Heart right ventricle (tissue), 16 donors: Measurements from ENCODE around the gene CELF3. TPM values are rescaled to one million over a fixed set of nuclear protein-coding genes. Genes with fewer than 3 reads are reported as not detected.

ENCODE experiments used
- ATAC-seq, 8 donors: fragments of 200-7000 bp; cut with Tn5 transposase; one replicate each; pipeline ENCODE4 v1.9.1; 2020; ENCODE audit warnings: mild to moderate bottlenecking in 8 of 8, moderate library complexity in 8 of 8, moderate number of reproducible peaks in 1 of 8
- DNase-seq, 2 donors: peaks; one replicate each; pipeline ENCODE4 v3.0.0-alpha.2; 2020
- H3K27ac ChIP-seq, 10 donors: fragments of 200-600 bp; sonication (generic) in 2 of 10; one replicate each; pipeline versions ENCODE4 v1.5.0 to v1.8.0; 2020 to 2022; ENCODE audit warnings: mild to moderate bottlenecking in 3 of 10
- H3K27me3 ChIP-seq, 7 donors: fragments of 200-600 bp; one replicate each; pipeline ENCODE4 v1.8.0; 2021 to 2022; ENCODE audit warnings: mild to moderate bottlenecking in 2 of 7
- H3K36me3 ChIP-seq, 9 donors: fragments of 200-600 bp; sonication (generic) in 1 of 9; one replicate each; pipeline versions ENCODE4 v1.5.0 to v1.8.0; 2020 to 2022; ENCODE audit warnings: mild to moderate bottlenecking in 2 of 9
- H3K4me1 ChIP-seq, 9 donors: fragments of 200-600 bp; sonication (generic) in 1 of 9; one replicate each; pipeline versions ENCODE4 v1.5.0 to v1.8.0; 2020 to 2022; ENCODE audit warnings: mild to moderate bottlenecking in 4 of 9
- H3K4me3 ChIP-seq, 10 donors: fragments of 200-600 bp; sonication (generic) in 2 of 10; one replicate each; pipeline versions ENCODE4 v1.5.0 to v1.8.0; 2020 to 2022; ENCODE audit warnings: mild to moderate bottlenecking in 7 of 10, moderate library complexity in 2 of 10
- H3K9me3 ChIP-seq, 11 donors: fragments of 200-600 bp in 10 of 11; sonication (generic) in 2 of 11; one replicate each; pipeline versions ENCODE4 v1.5.0 to v1.8.0; 2013 to 2022; ENCODE audit warnings: mild to moderate bottlenecking in 2 of 11, control low read depth in 1 of 11, moderate library complexity in 1 of 11
- WGBS, 2 donors: extraction: QIAGEN DNeasy Blood & Tissue Kit; methylation state at CpG; one replicate each; pipeline ENCODE4 v1.1.7; 2013; ENCODE audit warnings: inconsistent platforms in 1 of 2; 5-methylcytosine and 5-hydroxymethylcytosine counted together
- intact Hi-C, 10 donors: fragments of 100-400 bp; cut with DNase I; formaldehyde crosslinking; loops; one replicate each; pipeline versions ENCODE4 v1.11.1 to v1.14.2; 2022
- polyA plus RNA-seq, 2 donors: library from polyadenylated mRNA; stranded (reverse); fragments of 200-250 nt; gene quantifications; one replicate each; pipeline ENCODE4 v1.2.3, GENCODE V29; 2013
- total RNA-seq, 10 donors: library from RNA; stranded (reverse); fragmentation: NEBNext Ultra II Directional in 3 of 10; extraction: Animal tissue kit (Norgen Biotek cat#: 25700) in 3 of 10; gene quantifications; one replicate each; pipeline versions ENCODE4 v1.2.1 to v1.2.4, GENCODE V29; 2021 to 2023
- TF ChIP-seq, protein P1 (sequence below), 9 donors: fragments of 200-600 bp; sonication (generic) in 2 of 9; IDR thresholded peaks; one replicate each; pipeline versions ENCODE4 v1.5.0 to v1.8.0; 2021 to 2022; ENCODE audit warnings: antibody characterized with exemption in 9 of 9, mild to moderate bottlenecking in 5 of 9, moderate library complexity in 1 of 9
- donor health status: Arrhythmogenic right ventricular cardiomyopathy.
- donor health status: ischemic (EF 13 %, LVEDD 7.1; RV severe dilation, severe dysfunction).
- donor health status: healthy with polysubstance abuse.
- donor health status: DM: no; HTN: yes; CAD: no.
- donor health status: DM: no; HTN: no; CAD: no.
- donor health status: ischemic (EF 25% LVEDD 6.9; RV normal size, moderate dysfunction).
- donor health status: ischemic (EF 25% LVEDD 5.7; RV mildly dilated, moderate dysfunction).
- donor health status: healthy.
- donor health status: DM: yes; HTN: yes; CAD: no.
- donor health status: Ischemic cardiomyopathy.
- donor health status: ischemic (EF 35%, LVEDD 5.7; RV mildly dilated, moderate dysfunction).
- donor health status: nonischemic (EF 11% LVEDD 7.7; RV severe dilation, severe dysfunction).
- donor health status: DM: yes; HTN: yes; CAD: no.
- donor health status: PGD.
- donor health status: ischemic (EF 29% LVEDD 5.4; RV normal size, mild dysfunction).
- donor health status: nonischemic (EF 23%, LVEDD 6.1; RV moderate dilation, normal function).

CELF3 gene
- total and polyA plus RNA-seq, 12 donors: 0.04 TPM; not detected in 11

DNA sequence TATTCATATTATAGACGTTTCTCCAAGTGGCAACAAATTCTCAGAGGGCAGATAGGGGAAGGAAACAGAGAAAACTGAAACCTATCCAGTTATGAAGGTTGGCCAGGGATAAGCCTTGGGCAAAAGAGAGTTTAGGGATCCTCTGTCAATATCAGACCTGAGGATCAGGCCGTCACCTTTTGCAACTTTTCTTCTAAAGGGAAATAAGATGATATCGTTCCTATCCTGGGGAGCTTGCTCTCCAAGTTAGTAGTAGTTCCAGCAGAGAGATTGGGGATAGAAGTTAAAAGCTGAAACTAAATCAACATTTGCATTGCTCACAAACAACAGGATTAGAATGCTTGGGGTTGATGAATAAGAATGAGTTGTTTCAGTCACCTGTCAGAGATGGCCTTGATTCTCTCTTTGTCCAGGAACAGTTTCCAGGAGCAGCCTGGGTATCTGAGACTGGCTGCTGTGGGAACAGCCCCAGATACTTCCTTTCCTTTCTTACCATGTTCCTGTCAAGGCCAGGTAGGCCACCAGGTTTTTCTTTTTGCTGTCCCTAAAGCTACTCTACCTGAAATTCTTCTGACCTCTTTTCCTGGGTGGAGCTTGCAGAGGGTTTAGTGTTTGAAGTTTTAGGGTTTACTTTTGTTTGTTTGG, 7.2 kb upstream of the CELF3 start:
- no peaks in the 10 kb centered on the region for H3K36me3 ChIP-seq
- no peak for ATAC-seq
- DNase-seq: no peak
- H3K4me1 ChIP-seq: peaks cover 2 to 40% (median 24%) of the 10 kb centered on the region in 9 donors
- H3K27ac ChIP-seq: no peak overlapping the region
- intact Hi-C loops: loop anchor here in 1 of 10 donors (10.0 kb wide), 1 partner anchor 109 kb away; the partner anchor contains the start of gene SNX27
- whole genome bisulfite sequencing, 2 donors: 56 to 61% methylated on average over 3 of the region's 3 CpGs
- no peaks in the 10 kb centered on the region for H3K9me3 ChIP-seq
- peaks cover 0 to 57% (median 4%) of the 10 kb centered on the region in 7 donors for H3K27me3 ChIP-seq
- TF ChIP-seq, protein P1, sequence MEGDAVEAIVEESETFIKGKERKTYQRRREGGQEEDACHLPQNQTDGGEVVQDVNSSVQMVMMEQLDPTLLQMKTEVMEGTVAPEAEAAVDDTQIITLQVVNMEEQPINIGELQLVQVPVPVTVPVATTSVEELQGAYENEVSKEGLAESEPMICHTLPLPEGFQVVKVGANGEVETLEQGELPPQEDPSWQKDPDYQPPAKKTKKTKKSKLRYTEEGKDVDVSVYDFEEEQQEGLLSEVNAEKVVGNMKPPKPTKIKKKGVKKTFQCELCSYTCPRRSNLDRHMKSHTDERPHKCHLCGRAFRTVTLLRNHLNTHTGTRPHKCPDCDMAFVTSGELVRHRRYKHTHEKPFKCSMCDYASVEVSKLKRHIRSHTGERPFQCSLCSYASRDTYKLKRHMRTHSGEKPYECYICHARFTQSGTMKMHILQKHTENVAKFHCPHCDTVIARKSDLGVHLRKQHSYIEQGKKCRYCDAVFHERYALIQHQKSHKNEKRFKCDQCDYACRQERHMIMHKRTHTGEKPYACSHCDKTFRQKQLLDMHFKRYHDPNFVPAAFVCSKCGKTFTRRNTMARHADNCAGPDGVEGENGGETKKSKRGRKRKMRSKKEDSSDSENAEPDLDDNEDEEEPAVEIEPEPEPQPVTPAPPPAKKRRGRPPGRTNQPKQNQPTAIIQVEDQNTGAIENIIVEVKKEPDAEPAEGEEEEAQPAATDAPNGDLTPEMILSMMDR (IDR thresholded peaks at IDR 0.05): no peak
- H3K4me3 ChIP-seq: no peak overlapping the region

DNA sequence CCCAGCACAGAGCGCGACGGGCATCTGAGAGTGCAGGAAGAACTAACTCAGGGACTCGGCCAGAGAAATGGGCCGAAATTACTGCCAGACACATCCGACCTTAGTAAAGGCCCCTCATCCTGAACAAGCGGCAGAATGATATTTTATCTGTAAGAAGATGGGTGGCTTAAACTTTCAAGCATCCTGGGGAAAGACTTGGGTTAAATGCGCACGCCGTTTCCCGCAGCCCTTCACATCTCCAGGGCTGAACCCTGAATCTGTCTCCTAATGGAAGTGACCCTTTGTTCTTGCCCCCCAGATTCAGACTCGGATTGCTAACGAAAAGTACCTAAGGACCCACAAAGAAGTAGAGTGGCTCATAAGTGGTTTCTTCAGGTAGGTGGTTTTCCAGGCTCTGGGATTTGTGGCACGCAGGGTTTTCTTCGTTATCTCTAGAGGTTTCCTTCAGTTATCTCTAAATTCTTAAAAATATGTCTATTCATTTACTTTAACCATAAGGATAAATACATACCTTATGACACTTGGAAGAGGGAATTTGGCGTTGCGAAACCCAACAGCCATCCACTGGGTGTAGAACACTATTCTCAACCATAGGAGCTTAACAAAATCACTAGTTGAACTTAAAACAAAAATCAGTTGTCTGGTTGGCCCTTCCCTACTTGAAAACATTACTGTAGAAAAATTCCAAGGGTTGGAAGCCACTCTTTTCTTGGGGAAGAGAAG, 5.3 kb upstream of the CELF3 start:
- TF ChIP-seq, protein P1 (IDR thresholded peaks at IDR 0.05): peak in 1 of 9 donors; percentile 10
- Histone ChIP-seq H3K4me1 (peaks cover 4 to 52% (median 36%) of the 10 kb centered on the region in 9 donors), H3K36me3 (no peaks in the 10 kb centered on the region), H3K27me3 (peaks cover 0 to 75% (median 9%) of the 10 kb centered on the region in 7 donors), H3K4me3 (peak overlapping the region; percentile 41 to 71 (median 58)), H3K27ac (peak overlapping the region in 3 of 10 donors; percentile 33 to 80 (median 73)), H3K9me3 (no peaks in the 10 kb centered on the region)
- intact Hi-C loops: loop anchor here in 1 of 10 donors (10.0 kb wide), 1 partner anchor 107 kb away; the partner anchor contains the start of gene SNX27
- no peak for DNase-seq
- no peak for ATAC-seq
- WGBS, 2 donors: 30 to 34% methylated on average over 17 of the region's 17 CpGs

DNA sequence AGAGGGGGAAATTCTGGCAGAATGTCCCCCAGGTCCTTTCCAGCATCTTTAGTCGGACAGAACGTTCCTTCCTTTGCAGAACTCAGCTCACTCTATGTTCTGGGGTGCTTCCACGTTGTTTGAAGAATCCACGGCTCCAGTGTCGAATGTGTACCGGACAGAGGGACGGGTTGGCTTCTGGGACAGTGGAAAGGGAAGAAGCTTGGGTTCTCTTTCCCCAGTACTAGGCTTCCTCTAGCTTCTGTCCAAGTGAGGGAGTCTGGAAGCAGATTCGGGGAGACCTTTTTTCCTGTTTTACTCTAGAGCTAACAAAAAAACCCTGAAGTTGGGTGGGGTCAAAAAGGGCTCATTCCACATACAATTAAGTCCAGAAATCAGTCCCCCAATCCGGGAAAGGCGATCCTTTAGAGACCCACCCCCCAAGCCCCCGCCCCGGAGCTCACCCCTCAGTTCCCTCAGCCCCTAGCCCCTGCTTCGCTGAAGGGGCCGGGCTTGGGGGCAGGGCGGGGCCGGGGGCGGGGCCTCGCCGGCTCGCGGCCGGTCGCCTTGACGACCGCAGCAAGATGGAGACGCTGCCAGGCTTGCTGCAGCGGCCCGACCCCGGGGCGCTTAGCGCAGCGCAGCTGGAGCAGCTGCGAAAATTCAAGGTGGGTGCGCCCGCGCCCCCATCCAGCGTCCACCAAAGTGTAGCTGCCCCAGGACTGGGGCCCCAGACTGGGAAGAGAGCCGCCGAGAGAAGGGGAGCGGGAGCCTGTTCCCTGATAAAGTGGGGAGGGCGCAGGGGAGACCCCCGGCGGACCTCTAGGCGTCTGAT, 4.6 kb upstream of the CELF3 start, which contains the start of gene RIIAD1:
Gene RIIAD1 (plus strand): TSS at position 549 of the 814 bp plus-strand sequence. CDS start 15 bp downstream, at position 564.
- Histone ChIP-seq H3K4me3 (peak within 1 kb of the TSS; percentile 41 to 71 (median 58)), H3K27ac (peak within 1 kb of the TSS; percentile 2 to 80 (median 75)), H3K9me3 (no peaks in the 10 kb centered on the region), H3K27me3 (peaks cover 0 to 75% (median 17%) of the 10 kb centered on the region in 7 donors), H3K36me3 (no peaks in the 10 kb centered on the region), H3K4me1 (peaks cover 7 to 58% (median 40%) of the 10 kb centered on the region in 9 donors)
- DNase-seq (peak in 1 of 2 donors; percentile 51), ATAC-seq (peak; percentile 76 to 91 (median 86))
- intact Hi-C loops: loop anchor here in 1 of 10 donors (10.0 kb wide), 1 partner anchor 106 kb away; the partner anchor contains the start of gene SNX27
- WGBS, 2 donors: 2% methylated on average over 43 to 44 of the region's 44 CpGs
- TF ChIP-seq, protein P1 (IDR thresholded peaks at IDR 0.05): peak in 3 of 9 donors; percentile 14 to 32 (median 28)
